NCI-H2029 treated with DMSO at 0.1 percent for 48 hours (cell line): ENCODE results near the gene SESN3.
"Not testable (repeated sequence)": the region's sequence is repeated elsewhere in the genome, so short reads cannot be mapped to it uniquely, and the experiment has no call there.

ENCODE experiments used
- DNase-seq: peaks from one replicate; lab custom pipeline; 2025; lab: John Stamatoyannopoulos, UW

The SESN3 gene

GRCh38 chr11:95150956-95151684 lies 79.9 kb downstream of the SESN3 start:
- peak; percentile 15 for DNase-seq

- no peak for DNase-seq
Measured at GRCh38 chr11:95149651-95150364, 81.2 kb downstream of the SESN3 start.

DNA sequence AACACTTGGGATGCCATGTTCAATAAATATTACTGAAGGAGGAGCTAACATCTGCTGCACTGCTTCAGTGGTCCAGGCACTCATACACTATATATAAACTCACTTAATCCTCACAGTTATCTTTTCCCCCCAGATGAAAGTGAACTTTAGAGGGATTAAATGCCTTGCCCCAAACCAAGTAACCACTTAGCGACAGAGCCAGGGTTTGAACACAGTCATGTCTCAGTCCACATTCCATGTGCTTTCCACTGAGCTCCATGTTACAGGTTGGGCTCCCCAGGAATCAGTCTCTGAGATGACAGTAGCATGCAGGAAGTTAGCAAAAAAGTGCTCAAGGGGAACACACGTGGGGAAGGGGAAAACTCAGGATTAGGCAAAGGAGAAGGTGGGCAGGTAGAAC lies 82.1 kb downstream of the SESN3 start:
- DNase-seq, result no peak

DNA sequence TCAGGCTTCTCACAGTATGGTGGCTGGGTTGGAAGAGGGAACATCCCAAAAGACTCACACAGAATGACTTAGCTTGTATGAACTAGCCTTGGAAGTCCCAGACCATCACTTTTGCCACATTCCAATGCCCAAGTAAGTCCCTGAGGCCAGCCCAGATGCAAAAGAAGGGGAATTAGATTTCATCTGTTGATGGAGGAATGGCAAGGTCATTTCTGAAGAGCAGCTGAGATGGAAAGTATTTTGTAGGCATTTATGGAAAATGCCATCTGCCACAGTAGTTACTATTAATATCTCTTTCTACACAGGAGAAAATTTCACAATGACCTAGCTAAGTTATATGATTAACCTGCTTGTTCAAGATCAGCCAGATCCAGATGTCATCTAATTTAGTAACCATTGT lies 82.6 kb downstream of the SESN3 start:
- DNase-seq, result no peak

DNA sequence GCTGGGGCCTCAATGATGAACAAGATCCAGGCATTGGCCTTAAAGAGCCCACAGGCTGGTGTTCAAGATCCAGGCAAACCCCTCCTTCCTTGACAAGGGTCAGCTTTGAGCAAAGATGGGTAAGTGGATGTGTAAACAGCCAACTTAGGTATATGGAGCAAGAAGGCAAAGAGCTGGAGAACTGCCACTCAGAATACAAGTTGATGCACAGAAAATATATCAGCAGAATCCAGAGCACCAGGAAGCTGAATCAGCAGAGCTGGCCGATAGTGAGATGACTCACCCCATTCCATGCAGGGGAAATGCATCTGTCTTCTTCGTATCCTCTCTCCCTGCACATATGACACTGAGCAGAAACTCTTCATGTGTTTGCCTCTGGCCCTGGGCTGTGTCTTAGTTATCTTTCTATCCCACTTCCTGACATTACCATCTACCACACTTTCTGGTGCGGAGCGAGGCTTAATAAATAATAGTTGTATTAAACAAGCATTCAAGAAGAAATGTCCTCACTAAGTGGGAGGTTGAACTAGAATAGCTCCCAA lies 83.6 kb downstream of the SESN3 start:
- DNase-seq, result no peak

DNA sequence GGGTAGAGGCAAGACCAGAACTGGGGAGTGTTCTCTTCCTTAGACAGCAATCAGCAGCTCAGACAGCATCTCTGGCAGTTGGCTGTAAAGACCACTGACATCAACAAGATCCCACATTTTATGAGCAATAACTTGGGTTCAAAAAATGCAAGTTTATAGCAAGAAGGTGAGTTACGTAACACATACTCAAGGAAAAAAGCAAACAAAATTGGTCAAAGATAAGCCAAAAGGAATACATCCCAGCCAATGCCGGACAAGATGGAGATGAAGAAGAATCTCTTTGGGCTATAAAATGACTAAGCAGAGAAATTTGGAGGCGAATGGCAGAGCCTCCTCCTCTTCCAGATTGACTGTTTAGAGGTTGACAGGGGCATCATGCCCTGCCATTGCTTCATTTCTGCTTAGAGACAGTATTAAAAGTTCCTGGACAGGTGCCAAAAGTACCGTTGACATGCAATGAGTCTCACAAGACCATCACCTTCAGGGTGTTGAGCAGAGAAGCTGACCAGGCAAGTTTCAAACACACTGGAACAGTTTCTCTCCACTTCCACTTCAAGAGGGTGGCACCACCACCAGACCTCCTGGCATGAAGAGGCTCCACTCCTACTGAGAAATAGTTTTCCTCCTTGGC lies 85.5 kb downstream of the SESN3 start:
- DNase-seq, result no peak

DNA sequence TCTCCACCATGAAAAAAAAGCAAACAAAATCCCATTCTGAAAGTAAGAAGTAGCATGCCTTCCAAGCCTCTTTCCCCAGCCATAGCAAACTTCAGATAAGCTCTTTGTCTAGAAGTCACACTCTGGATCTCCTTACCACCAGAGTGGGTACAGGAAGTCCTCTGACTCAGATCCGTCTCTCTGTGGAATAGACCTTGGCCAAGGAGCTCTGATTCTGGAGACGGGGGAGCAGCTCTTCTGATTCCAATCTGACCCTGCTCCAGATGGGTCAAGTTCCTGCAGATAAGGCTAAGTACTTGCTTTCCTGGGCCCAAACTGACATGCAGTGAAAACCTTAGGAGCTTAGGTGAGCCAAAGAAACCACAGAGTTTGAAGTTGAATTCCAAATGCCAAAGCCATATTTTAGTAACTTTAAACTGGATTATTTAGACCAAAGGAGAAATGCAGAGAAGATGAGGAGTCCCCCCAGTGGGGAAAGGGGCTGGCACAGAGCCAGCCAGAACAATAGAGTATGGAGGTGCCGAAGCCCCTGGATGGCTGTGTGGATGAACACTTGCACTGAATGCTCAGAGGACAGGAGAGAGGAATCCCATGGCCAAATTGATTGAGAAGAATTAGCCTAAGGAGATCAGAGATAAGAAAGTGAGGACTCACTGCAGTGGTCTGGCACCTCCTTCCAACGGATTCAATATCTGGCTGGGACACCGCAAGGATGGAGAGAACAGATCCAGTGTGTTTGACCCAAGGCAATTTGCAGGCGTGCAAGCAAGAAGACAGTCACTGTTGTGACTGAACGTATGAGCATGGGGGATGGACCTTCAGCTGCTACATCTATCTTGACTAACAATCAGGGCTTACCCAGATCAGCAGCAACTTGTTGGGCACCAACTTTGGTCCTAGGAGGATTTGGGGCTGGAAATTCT lies 86.4 kb downstream of the SESN3 start:
- DNase-seq, result no peak

DNA sequence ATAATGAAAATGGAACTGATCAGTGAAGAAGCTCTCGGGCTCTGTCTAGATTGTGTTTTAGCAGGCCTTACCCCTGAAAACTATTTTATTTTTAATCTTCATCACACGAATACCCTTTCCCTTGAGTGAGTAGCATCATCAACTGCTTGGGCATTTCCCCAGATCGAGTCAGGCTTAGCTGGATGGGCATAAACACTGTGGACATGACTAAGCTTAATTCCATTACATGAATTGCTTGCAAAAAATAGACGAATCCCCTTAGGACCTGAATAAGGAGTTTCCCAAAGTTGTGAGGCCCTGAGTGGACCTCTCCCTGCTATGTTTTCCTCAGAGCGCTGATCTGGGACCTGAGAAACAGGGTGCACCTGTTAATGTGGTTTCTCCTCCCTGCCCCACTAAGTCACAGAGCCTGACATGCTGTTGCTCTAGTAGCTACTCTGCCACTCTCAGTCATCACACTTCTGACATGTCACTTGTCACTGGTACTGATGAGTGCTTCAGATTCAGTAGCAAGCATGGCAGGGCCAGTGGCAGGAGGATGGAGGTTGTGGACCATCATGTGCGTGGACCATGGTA lies 87.8 kb downstream of the SESN3 start:
- no peak for DNase-seq

DNA sequence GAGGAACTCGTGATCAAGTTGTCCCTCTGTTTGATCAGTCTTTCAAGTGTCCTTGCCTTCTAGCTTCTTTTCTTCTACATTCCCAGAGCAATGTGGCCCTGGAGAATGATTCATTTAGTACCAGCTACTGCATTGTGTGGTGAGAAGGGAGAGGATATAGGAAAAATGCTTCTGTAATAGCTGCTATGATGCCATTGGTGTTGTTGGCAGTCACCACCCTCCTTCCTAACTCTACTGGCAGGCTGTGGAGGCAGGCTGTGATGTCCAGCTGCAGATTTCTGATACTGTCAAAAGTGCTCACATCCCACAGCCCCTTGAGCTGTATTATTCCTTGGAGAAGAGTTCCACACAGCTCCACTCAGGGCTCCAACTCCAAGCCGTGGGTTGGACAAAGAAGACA lies 88.6 kb downstream of the SESN3 start:
- no peak for DNase-seq

- DNase-seq, result no peak
Measured at GRCh38 chr11:95140397-95141033, 90.5 kb downstream of the SESN3 start.

GRCh38 chr11:95138448-95138847 lies 92.6 kb downstream of the SESN3 start:
- no peak for DNase-seq

DNA sequence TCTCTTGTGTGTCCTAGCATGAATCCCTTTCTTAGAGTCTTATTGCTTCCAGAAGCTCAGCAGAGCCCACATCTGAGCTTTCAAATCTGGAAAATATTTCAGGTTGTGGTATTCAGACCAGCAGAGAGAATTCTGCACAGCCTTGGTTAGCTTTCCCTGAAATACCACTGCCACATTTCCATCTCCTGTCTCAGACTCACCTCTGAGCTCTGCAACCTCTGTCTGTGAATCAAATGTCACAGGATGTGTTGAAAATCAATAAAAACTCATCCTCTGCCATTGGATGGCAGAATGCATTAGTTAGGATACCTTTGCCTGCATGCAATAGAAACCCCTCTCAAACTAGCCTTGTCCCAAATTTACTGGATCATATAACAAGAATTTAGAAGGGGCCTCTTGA lies 93.7 kb downstream of the SESN3 start:
- DNase-seq, result no peak

- DNase-seq, result not testable (repeated sequence)
Measured at GRCh38 chr11:95136747-95137146, 94.3 kb downstream of the SESN3 start.

DNA sequence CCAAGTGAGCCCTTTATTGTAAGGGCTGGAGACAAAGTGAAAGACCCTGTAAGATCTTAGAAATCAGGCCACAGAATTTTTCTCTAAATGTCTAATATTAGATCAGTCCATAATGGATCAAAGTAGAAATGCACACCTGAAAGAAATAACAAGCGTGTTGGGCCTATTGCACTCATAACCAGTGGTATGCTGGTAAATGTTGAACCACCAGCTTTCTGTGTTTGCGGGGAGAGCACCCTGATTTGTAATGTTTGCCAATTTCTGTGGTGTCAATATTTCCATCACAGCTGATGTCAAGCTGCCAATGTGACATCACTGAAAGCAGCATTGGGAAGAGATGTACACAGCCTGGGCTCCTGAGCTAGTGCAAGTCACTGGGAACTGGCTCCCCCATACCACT lies 95.1 kb downstream of the SESN3 start:
- DNase-seq, result no peak

DNA sequence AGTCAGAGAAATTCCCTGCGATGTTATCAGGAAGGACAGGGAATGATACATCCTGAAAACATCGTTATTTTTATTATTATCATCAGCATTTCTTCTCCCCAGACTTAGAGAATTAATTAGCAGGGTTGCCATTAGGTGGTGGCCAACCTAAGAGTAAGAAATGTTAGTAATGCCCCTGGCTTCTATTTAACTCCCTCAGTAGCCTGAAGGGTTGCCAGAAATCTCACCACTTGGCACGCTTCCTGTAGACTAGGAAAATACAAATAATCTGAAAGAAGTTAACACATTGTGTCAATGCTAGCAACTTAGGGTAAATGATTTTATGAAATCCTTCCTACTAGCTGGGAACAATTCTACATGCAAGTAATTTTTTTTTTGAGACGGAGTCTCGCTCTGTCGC lies 95.8 kb downstream of the SESN3 start:
- no peak for DNase-seq

- DNase-seq, result no peak
Measured at GRCh38 chr11:95134491-95134890, 96.5 kb downstream of the SESN3 start.

- DNase-seq, result no peak
Measured at GRCh38 chr11:95132956-95133355, 98.0 kb downstream of the SESN3 start.

DNA sequence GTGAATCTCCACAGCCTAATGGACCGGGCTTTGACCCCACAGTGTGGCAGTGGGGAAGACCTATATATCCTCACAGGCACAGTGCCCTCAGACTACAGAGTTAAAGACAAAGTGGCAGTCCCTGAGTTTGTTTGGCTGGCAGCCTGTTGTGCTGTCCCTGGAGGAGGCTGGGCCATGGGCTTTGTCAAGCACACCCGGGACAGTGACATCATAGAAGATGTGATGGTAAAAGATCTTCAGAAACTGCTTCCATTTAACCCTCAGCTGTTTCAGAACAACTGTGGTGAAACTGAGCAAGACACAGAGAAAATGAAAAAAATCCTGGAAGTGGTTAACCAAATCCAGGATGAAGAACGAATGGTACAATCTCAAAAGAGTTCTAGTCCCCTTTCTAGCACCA lies 102.4 kb downstream of the SESN3 start:
- no peak for DNase-seq

DNA sequence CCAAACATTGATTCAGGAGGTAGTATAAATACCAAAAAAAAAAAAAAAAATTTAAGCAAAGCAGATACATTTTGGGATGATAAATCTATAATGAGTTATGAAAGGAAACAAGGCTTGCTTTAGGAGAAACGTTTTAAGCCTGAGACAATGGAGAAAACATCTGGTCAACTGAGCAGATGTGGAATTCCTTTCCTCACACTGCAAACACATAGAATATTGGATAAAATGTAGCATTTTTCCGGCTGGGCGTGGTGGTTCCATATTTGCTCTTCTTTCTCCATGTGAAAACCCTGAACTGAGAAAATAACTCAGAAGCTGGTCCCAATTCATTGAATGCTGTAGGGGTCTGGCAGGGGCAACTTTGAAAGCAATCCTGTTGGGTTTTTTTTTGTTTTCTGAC lies 107.4 kb downstream of the SESN3 start:
- no peak for DNase-seq

GRCh38 chr11:95121698-95122097 lies 109.3 kb downstream of the SESN3 start:
- DNase-seq, result no peak
